Measurements from ENCODE around the gene NEFH. TPM values are rescaled to one million over a fixed set of nuclear protein-coding genes. Genes with fewer than 3 reads are reported as not detected.

NEFH gene
- total RNA-seq, 1 donor from 2014 or later, result 0.32 TPM

DNA sequence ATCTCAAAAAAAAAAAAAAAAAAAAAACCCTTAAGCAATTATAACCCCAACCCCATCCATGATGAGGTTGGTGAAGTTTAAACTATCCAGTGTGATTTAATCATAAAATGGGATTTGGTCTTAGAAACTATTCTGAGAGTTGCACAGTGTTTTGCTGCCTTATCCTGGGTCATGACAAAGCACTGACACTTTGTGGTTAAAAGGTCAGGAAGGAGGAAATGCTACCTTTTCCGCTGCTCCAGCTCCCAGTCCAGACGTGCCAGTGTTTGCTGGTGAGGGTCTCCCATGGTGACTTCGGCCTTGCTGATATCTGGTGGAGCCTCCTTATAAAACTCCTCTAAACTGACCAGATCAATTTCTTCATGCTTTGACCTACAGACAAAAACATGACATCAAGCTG lies 59.1 kb downstream of the NEFH start:
- intact Hi-C loops (cut with DNase I), result no loop called here
- DNase-seq (ENCODE audit: low spot score in 2 of 2), result no peak
- Histone ChIP-seq H3K4me1 (no peaks in the 10 kb centered on the region), H3K36me3 (peaks cover 76 to 92% of the 10 kb centered on the region in 2 donors), H3K9me3 (no peaks in the 10 kb centered on the region), H3K27me3 (no peaks in the 10 kb centered on the region), H3K27ac (no peak overlapping the region), H3K4me3 (no peak overlapping the region)
- TF ChIP-seq, protein P1, sequence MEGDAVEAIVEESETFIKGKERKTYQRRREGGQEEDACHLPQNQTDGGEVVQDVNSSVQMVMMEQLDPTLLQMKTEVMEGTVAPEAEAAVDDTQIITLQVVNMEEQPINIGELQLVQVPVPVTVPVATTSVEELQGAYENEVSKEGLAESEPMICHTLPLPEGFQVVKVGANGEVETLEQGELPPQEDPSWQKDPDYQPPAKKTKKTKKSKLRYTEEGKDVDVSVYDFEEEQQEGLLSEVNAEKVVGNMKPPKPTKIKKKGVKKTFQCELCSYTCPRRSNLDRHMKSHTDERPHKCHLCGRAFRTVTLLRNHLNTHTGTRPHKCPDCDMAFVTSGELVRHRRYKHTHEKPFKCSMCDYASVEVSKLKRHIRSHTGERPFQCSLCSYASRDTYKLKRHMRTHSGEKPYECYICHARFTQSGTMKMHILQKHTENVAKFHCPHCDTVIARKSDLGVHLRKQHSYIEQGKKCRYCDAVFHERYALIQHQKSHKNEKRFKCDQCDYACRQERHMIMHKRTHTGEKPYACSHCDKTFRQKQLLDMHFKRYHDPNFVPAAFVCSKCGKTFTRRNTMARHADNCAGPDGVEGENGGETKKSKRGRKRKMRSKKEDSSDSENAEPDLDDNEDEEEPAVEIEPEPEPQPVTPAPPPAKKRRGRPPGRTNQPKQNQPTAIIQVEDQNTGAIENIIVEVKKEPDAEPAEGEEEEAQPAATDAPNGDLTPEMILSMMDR (IDR thresholded peaks at IDR 0.05), result no peak

Other genes with a start within 250 kb of the NEFH start
- gene RHBDD3, start 212.2 kb upstream of the NEFH start, total RNA-seq, result 254 TPM
- 133 TPM for gene EWSR1, start 211.9 kb upstream of the NEFH start, total RNA-seq
- 99.3 TPM for gene GAS2L1, start 173.6 kb upstream of the NEFH start, total RNA-seq
- gene RASL10A, start 164.5 kb upstream of the NEFH start, total RNA-seq, result not detected
- gene AP1B1, start 91.6 kb upstream of the NEFH start, total RNA-seq, result 86.4 TPM
- not detected for gene RFPL1, start 41.6 kb upstream of the NEFH start, total RNA-seq
- 21.5 TPM for gene THOC5, start 73.5 kb downstream of the NEFH start, total RNA-seq
- gene NIPSNAP1, start 100.9 kb downstream of the NEFH start, total RNA-seq, result 4.0 TPM
- gene NF2, start 123.4 kb downstream of the NEFH start, total RNA-seq, result 37.3 TPM
- not detected for gene CABP7, start 239.8 kb downstream of the NEFH start, total RNA-seq

Measured in ascending aorta (tissue), 2 donors.